ENCODE measurements around the gene DEFB129. TPM values are rescaled to one million over a fixed set of nuclear protein-coding genes. Genes with fewer than 3 reads are reported as not detected.

The DEFB129 gene
- total RNA-seq, 1 experiment from 2014 or later = not detected

DNA sequence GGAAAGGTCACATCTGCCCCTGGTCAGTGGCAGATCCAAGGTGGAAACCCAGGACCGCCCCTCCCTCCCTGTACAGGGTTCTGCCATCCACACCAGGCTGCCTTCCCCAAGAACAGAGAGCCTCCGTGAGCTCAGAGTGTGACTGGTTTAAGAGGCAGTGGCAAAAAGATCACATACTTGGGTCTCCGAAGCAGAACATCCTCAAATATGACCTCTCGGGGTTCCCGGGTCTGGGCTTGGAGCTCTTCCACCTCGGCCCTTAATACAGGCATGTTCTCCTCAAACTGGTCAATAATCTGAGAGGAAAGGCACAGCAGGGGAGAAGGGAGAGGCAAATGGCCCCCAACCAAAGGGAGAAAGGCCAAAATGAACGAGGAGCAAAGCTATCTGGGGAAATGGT lies 48.7 kb downstream of the DEFB129 start:
- TF ChIP-seq, protein P1, sequence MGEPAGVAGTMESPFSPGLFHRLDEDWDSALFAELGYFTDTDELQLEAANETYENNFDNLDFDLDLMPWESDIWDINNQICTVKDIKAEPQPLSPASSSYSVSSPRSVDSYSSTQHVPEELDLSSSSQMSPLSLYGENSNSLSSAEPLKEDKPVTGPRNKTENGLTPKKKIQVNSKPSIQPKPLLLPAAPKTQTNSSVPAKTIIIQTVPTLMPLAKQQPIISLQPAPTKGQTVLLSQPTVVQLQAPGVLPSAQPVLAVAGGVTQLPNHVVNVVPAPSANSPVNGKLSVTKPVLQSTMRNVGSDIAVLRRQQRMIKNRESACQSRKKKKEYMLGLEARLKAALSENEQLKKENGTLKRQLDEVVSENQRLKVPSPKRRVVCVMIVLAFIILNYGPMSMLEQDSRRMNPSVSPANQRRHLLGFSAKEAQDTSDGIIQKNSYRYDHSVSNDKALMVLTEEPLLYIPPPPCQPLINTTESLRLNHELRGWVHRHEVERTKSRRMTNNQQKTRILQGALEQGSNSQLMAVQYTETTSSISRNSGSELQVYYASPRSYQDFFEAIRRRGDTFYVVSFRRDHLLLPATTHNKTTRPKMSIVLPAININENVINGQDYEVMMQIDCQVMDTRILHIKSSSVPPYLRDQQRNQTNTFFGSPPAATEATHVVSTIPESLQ (CRISPR knock-in tag; IDR thresholded peaks at IDR 0.05) = no peak
- TF ChIP-seq, protein P2, sequence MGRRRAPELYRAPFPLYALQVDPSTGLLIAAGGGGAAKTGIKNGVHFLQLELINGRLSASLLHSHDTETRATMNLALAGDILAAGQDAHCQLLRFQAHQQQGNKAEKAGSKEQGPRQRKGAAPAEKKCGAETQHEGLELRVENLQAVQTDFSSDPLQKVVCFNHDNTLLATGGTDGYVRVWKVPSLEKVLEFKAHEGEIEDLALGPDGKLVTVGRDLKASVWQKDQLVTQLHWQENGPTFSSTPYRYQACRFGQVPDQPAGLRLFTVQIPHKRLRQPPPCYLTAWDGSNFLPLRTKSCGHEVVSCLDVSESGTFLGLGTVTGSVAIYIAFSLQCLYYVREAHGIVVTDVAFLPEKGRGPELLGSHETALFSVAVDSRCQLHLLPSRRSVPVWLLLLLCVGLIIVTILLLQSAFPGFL (CRISPR knock-in tag; IDR thresholded peaks at IDR 0.05; ENCODE audit: borderline replicate concordance) = no peak
- TF ChIP-seq, protein P3, sequence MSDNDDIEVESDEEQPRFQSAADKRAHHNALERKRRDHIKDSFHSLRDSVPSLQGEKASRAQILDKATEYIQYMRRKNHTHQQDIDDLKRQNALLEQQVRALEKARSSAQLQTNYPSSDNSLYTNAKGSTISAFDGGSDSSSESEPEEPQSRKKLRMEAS (CRISPR knock-in tag; IDR thresholded peaks at IDR 0.05) = no peak
- TF ChIP-seq MXD4 (CRISPR knock-in tag; IDR thresholded peaks at IDR 0.05; ENCODE audit: borderline replicate concordance) (no peak), ZBTB21 (CRISPR knock-in tag; IDR thresholded peaks at IDR 0.05; ENCODE audit: borderline replicate concordance) (no peak), RORB (CRISPR knock-in tag; IDR thresholded peaks at IDR 0.05) (no peak), ZNF138 (CRISPR knock-in tag; conservative IDR thresholded peaks at IDR 0.05) (no peak), ZNF263 (CRISPR knock-in tag; IDR thresholded peaks at IDR 0.05; ENCODE audit: low read depth) (no peak), SP1 (CRISPR knock-in tag; conservative IDR thresholded peaks at IDR 0.05) (no peak)
- TF ChIP-seq, protein P4, sequence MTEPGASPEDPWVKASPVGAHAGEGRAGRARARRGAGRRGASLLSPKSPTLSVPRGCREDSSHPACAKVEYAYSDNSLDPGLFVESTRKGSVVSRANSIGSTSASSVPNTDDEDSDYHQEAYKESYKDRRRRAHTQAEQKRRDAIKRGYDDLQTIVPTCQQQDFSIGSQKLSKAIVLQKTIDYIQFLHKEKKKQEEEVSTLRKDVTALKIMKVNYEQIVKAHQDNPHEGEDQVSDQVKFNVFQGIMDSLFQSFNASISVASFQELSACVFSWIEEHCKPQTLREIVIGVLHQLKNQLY (CRISPR knock-in tag; IDR thresholded peaks at IDR 0.05) = no peak
- TF ChIP-seq, protein P5, sequence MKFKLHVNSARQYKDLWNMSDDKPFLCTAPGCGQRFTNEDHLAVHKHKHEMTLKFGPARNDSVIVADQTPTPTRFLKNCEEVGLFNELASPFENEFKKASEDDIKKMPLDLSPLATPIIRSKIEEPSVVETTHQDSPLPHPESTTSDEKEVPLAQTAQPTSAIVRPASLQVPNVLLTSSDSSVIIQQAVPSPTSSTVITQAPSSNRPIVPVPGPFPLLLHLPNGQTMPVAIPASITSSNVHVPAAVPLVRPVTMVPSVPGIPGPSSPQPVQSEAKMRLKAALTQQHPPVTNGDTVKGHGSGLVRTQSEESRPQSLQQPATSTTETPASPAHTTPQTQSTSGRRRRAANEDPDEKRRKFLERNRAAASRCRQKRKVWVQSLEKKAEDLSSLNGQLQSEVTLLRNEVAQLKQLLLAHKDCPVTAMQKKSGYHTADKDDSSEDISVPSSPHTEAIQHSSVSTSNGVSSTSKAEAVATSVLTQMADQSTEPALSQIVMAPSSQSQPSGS (CRISPR knock-in tag; IDR thresholded peaks at IDR 0.05; ENCODE audit: borderline replicate concordance, low read depth) = no peak
- TF ChIP-seq, protein P6, sequence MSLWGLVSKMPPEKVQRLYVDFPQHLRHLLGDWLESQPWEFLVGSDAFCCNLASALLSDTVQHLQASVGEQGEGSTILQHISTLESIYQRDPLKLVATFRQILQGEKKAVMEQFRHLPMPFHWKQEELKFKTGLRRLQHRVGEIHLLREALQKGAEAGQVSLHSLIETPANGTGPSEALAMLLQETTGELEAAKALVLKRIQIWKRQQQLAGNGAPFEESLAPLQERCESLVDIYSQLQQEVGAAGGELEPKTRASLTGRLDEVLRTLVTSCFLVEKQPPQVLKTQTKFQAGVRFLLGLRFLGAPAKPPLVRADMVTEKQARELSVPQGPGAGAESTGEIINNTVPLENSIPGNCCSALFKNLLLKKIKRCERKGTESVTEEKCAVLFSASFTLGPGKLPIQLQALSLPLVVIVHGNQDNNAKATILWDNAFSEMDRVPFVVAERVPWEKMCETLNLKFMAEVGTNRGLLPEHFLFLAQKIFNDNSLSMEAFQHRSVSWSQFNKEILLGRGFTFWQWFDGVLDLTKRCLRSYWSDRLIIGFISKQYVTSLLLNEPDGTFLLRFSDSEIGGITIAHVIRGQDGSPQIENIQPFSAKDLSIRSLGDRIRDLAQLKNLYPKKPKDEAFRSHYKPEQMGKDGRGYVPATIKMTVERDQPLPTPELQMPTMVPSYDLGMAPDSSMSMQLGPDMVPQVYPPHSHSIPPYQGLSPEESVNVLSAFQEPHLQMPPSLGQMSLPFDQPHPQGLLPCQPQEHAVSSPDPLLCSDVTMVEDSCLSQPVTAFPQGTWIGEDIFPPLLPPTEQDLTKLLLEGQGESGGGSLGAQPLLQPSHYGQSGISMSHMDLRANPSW (CRISPR knock-in tag; conservative IDR thresholded peaks at IDR 0.05; ENCODE audit: low read depth) = no peak
- TF ChIP-seq, protein P7, sequence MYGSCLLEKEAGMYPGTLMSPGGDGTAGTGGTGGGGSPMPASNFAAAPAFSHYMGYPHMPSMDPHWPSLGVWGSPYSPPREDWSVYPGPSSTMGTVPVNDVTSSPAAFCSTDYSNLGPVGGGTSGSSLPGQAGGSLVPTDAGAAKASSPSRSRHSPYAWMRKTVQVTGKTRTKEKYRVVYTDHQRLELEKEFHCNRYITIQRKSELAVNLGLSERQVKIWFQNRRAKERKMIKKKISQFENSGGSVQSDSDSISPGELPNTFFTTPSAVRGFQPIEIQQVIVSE (CRISPR knock-in tag; IDR thresholded peaks at IDR 0.05; ENCODE audit: borderline replicate concordance) = no peak
- H3K27ac Mint-ChIP-seq = no peak overlapping the region
- peaks cover 5% of the 10 kb centered on the region for H3K27me3 Mint-ChIP-seq (ENCODE audit: low read depth)
- ChIA-PET POLR2A (interaction anchor here (1.0 kb wide), 1 partner anchor 48 kb away, joined by 3 read pairs; no protein-coding TSS in a partner anchor), CTCF (no interaction called here)
- ATAC-seq (no peak), DNase-seq (ENCODE audit: low spot score) (no peak)
- H3K4me3 Mint-ChIP-seq = no peak overlapping the region
- no peaks in the 10 kb centered on the region for H3K9me3 Mint-ChIP-seq
- H3K36me3 Mint-ChIP-seq = peaks cover 55% of the 10 kb centered on the region
- H3K4me1 Mint-ChIP-seq = peaks cover 13% of the 10 kb centered on the region

DNA sequence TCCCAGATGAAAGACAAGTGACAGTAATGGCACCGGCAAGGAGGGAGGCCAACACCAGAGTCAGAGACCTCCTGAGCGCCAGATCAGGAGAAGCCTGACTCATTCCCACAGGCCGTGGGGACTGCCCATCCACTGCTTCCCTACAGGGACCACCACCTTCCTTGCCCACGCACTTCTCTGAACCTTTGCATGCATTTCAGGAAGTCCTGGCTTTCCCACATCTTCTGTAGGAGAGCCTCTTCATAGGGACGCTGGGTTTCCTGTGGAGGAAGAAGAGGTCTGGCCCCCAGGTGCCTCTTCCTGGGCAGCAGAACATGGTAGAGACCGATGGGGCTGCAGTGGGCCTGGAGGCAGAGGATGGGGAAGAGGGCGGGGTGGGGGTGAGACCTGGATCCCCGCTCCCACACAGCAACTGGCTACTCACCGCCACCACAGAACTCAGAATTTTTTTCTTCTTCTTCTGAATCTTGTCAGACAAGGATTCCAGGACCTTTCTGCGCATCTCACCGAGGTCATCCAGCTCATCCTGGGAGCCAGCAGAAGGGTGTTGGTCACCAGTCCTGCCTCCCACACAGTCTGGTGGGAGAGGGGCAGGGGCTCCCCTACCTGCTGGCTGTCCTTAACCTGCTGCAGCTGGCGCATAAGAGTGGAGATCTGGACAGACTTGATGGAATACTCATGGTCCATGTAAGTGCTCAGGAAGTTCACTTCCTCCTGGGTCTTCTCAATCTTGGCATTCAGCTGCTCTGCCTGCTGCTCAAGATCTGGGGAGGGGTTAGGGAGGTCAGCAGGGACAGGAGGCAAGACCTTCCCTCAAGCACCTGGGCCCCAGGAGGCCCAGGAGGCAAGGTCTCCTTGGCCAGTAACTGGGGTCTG lies 49.8 kb downstream of the DEFB129 start:
- no peak overlapping the region for H3K4me3 Mint-ChIP-seq
- H3K4me1 Mint-ChIP-seq = peaks cover 13% of the 10 kb centered on the region
- H3K9me3 Mint-ChIP-seq = no peaks in the 10 kb centered on the region
- peaks cover 60% of the 10 kb centered on the region for H3K36me3 Mint-ChIP-seq
- peaks cover 14% of the 10 kb centered on the region for H3K27me3 Mint-ChIP-seq (ENCODE audit: low read depth)
- DNase-seq (ENCODE audit: low spot score) (no peak), ATAC-seq (no peak)
- H3K27ac Mint-ChIP-seq = no peak overlapping the region
- CTCF ChIA-PET = interaction anchor here (2.5 to 3.3 kb wide), 3 partner anchors 11 to 53 kb away, joined by 9 to 42 read pairs (median 42); partner anchors contain the start of gene SOX12
- POLR2A ChIA-PET = no interaction called here
- no peak for TF ChIP-seq GTF2I (CRISPR knock-in tag; conservative IDR thresholded peaks at IDR 0.05)
- TF ChIP-seq ZNF138 (CRISPR knock-in tag; conservative IDR thresholded peaks at IDR 0.05) = no peak
- TF ChIP-seq SP1 (CRISPR knock-in tag; conservative IDR thresholded peaks at IDR 0.05) = no peak
- TF ChIP-seq, protein P8, sequence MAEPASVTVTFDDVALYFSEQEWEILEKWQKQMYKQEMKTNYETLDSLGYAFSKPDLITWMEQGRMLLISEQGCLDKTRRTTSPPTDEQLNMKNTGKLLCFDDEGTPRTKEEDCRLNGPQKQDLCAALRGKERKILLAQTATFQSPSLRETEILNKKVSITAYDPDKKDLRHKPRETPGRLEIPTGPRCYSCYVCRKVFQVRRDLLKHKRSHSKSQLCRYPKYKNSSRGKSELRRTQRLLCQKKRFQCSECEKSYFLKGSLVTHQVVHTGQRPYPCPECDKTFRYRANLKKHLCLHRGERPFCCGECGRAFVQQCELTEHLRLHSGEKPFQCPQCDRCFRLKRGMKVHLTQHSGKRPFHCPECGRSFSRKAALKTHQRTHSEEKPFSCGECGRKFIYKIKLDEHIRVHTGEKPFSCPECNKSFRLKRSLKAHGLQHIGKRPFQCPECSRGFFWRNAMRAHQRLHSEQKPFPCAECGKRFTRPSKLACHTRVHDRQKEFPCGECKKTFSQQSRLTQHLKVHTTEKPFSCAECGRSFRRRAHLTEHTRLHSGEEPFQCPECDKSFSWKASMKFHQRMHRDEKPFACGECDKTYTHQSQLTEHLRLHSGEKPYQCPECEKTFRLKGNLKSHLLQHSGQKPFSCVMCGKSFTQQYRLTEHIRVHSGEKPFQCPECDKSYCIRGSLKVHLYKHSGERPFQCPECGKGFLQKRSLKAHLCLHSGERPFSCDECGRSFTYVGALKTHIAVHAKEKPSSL (CRISPR knock-in tag; conservative IDR thresholded peaks at IDR 0.05) = no peak
- no peak for TF ChIP-seq NR2C2 (CRISPR knock-in tag; IDR thresholded peaks at IDR 0.05)
- no peak for TF ChIP-seq ELF4 (CRISPR knock-in tag; IDR thresholded peaks at IDR 0.05; ENCODE audit: low read depth)
- TF ChIP-seq, protein P9, sequence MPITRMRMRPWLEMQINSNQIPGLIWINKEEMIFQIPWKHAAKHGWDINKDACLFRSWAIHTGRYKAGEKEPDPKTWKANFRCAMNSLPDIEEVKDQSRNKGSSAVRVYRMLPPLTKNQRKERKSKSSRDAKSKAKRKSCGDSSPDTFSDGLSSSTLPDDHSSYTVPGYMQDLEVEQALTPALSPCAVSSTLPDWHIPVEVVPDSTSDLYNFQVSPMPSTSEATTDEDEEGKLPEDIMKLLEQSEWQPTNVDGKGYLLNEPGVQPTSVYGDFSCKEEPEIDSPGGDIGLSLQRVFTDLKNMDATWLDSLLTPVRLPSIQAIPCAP (CRISPR knock-in tag; IDR thresholded peaks at IDR 0.05) = no peak

All from WTC11 (cell line).